GM19372 (cell line): Measurements from ENCODE around the gene NTNG2.
"Not testable (repeated sequence)": the region's sequence is repeated elsewhere in the genome, so short reads cannot be mapped to it uniquely, and the experiment has no call there.

ENCODE experiments used
- ATAC-seq: cut with Tn5 transposase; IDR thresholded peaks from one replicate; pipeline ENCODE4 v1.9.1; 2021; ENCODE audit warnings: mild to moderate bottlenecking, low read depth, moderate library complexity; ENCODE audit not compliant: unreplicated experiment

NTNG2 gene

DNA sequence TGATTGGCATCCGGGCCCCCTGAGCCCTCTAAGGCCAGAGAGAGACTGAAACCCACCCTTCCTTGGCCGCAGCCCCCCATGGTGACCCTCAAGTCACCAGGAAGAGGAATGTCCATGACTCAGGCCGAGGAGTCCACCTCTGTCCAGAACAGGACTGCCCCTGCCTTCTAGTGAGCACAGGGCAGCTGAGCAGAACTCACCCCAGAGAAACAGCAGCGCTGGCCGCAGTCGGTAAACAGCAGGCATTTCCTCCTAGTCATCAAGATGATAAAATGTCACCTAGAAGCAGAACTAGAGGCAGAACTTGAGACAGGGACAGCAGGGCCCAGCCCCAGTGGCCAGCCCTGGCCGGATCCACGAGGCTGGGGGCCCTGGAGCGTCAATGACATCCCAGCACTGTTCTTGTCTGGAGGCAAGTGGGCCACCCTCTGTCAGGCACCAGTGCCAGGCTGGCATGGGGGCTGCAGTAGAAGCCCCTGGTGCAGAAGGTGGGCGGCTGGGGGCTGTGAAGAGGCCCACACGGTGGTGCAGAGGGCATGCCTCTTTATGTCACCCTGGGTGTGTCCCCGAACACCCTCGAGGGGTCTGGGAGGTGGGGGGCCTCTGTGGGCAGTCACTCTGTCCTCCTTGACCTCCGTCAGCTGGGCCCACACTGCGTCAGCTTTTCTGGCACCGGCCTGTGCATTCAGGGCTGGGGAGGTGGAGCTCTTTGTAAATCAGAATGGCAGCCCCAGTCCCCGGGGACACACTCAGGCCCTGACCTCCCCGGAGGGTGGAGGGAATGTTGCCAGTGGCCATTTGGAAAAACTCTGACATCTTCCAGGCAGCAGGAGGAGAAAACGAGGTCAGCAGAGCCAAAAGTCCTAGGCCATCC, 83.0 kb downstream of the NTNG2 start:
- no peak for ATAC-seq

DNA sequence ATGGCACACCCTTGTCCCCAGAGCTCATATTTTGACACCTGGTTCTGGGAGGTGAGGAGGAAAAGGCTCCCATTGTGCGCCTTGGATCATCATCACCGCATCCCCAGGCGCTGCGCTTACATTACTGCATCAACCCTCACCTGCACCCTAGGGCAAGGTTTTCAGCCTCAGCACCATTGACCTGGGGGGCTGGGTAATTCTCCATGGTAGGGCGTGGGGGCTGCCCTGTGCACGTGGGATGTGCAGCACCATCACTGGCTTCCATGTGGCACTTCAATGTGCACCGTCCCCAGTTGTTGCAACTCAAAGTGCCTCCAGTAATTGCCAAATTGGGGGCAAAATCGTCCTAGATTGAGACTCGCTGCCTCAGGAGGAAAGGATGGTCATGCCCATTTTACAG, 83.6 kb downstream of the NTNG2 start:
- ATAC-seq = no peak

DNA sequence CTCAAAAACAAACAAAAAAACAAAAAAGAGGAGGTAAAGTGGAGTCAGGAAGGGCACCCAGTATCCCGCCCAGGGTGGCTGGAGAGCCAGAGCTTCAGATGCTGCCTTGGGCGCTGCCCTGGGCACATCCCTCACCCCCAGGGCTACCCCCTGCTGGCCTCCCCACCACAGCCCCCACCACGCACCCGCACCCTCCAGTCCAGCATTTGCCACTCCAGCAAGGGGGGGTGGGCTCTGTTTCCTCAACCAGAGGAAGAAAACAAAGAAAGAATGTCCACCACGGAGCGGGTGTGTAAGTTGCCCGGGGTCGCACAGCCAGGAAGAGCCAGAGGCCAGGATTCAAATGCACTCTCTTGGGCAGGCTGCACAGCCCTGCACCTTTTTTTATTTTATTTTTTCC, 86.1 kb downstream of the NTNG2 start:
- no peak for ATAC-seq

- no peak for ATAC-seq
Observed at GRCh38 chr9:132249123-132249522, 87.3 kb downstream of the NTNG2 start.

GRCh38 chr9:132249690-132250089, 87.8 kb downstream of the NTNG2 start:
- ATAC-seq = no peak

GRCh38 chr9:132250324-132251262, 88.7 kb downstream of the NTNG2 start:
- ATAC-seq = no peak

DNA sequence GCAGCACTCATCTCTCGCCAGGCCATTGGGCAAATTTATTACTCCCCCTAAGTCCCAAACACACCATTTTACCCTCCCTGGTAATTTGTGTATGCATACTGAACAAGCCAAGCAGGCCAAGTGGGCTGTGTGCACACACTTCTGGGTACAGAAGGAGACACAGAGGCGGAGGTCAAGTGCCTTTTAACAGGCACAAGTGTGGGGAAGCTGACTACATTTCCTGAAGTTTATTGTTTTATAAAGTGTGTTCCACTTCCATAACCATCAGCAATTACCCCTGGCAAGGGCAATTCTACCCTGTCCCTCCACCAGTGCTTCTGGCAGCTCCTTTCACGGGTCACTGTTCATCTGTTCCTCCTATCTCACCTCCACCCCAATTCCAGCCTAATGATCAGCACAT, 99.0 kb downstream of the NTNG2 start:
- no peak for ATAC-seq

DNA sequence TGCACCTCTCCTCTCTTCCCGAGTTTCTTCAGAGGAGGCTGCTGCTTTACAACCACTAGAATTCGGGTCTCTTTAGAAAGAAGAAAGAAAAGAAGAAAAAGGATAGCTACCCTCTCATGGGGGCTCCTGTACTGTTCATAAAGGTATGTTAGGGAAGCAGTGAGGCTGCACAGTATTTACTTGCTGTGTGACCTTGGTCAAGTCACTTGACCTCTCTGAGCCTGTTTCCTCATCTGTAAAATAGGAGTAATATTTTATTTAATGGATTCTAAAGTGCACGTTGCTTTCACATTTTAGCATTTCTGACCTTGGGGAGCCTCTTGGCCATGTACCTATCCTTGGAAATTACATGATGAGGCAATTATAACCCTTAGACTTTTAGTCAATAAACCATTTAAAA, 104.2 kb downstream of the NTNG2 start:
- ATAC-seq = no peak

DNA sequence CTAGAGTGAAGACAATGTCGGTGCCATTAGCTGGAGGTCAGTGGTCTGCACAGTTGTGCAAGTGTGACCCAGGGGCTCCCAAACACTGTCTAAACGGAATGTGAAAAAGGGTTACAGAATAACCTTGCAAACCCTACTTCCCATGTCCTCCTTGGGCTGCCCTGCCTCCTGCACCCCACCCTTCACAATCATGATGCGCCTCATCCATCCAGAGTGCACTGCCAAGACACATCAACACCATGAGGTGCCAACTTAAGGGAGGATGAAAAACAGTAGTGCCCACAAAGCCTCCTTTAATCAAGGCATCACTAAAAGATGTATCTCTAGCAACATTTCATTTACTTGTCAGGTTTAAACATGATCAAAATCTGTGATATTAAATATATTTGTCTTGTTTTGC, 105.8 kb downstream of the NTNG2 start:
- no peak for ATAC-seq

GRCh38 chr9:132268725-132269352, 107.0 kb downstream of the NTNG2 start:
- no peak for ATAC-seq

DNA sequence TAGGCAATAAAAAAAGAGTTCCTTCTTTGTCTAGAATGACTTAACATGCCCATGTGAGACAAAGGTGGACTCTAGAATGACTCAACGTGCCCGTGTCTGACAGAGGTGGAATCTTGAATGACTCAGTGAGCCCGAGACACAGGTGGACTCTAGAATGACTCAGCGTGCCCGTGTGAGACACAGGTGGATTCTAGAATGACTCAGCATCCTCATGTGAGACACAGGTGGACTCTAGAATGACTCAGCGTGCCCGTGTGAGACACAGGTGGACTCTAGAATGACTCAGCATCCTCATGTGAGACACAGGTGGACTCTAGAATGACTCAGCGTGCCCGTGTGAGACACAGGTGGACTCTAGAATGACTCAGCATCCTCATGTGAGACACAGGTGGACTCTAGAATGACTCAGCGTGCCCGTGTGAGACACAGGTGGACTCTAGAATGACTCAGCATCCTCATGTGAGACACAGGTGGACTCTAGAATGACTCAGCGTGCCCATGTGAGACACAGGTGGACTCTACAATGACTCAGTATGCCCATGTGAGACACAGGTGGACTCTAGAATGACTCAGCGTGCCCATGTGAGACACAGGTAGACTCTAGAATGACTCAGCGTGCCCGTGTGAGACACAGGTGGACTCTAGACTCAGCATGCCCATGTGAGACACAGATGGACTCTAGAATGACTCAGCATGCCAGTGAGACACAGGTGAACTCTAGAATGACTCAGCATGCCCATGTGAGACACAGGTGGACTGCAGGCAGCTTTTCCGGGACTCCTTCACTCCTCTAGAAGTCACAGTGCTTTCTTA, 108.1 kb downstream of the NTNG2 start:
- not testable (repeated sequence) for ATAC-seq

GRCh38 chr9:132274861-132275260, 113.0 kb downstream of the NTNG2 start:
- no peak for ATAC-seq

DNA sequence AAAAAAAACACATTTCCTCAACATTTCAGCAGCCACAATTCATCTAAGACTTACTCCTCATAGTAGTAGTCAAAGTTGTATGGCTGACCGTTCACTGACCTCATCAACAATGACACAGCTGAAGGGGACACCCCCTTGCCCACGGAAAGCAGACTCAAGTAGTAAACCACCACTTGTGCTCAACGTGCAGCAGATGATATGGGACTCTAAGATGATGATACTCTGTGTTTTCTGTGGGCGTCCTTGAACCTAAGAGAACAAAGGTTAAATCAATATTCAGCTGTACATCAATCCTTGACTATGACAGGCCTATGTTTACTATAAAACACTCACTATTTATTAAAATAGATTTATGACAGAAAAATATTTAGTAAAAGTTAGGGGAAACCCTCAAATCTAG, 121.3 kb downstream of the NTNG2 start:
- no peak for ATAC-seq

GRCh38 chr9:132283863-132284262, 122.0 kb downstream of the NTNG2 start:
- ATAC-seq = no peak

DNA sequence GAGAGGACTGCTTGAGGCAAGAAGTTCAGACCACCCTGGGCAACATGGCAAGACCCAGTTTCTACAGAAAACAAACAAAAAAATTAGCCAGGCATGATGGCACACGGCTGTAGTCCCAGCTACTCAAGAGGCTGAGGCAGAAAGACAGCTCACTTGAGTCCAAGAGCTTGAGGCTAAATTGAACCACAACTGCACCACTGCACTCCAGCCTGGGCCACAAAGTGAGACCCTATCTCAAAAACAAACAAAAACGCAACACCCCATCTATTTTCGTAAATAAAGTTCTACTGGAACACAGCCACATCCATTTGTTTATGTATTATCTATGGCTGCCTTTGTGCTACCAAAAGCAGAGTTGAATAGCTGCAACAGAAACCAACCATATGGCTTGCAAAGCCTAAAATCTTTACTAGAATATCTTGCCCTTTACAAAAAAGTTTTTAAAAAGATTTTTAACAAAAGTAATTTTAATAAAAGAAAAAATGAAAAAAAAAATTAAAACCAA, 125.5 kb downstream of the NTNG2 start:
- no peak for ATAC-seq

DNA sequence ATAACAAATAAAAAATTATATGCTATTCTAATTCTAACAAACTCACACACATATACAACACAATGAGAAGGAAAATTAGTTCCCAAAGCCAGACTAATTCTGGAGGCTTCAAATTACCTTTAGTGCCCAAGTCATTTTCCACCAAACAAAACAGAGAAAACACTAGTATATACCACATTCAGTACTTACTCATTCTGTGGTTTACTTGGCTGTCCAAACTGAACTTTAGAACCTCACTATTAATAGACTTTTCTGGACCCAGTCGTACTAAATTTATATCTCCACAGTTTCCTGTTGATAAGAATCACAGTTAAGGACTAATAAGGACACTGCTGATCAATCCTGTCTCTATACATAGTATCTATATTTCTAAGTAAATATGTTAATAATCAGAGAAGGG, 126.5 kb downstream of the NTNG2 start:
- no peak for ATAC-seq

DNA sequence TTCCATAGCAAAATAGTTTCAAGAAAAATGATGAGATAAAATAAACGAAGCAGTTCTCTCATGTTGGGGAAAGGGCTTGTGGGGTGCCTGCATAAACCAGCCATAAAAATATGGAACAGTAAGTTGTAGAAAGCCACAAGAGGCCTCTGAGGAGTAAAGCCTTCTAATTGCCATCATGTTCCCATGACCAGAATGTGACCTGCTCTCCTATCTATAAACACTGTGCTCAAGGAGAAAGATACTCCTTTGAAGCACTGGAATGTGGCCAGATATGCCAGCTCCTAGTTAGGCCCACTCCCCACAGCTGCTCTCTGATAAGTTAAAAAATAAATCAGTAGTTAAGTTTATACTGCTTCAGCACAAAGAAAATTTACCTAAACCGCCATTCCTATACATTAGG, 127.1 kb downstream of the NTNG2 start:
- no peak for ATAC-seq

- ATAC-seq = no peak
Observed at GRCh38 chr9:132293145-132293721, 131.4 kb downstream of the NTNG2 start.
